SK-N-MC (cell line): ENCODE measurements around the gene EFEMP2.

Source experiments
- EZH2 ChIP-seq: fragments of 200-600 bp; sonication (generic); IDR thresholded peaks from one replicate; pipeline ENCODE4 v1.6.1; 2017; ENCODE audit warnings: antibody characterized with exemption
- FOXP2 ChIP-seq: optimal IDR thresholded peaks from 2 replicates; pipeline ENCODE3; 2011; ENCODE audit warnings: mild to moderate bottlenecking, moderate library complexity; ENCODE audit not compliant: insufficient read depth; ENCODE audit errors: extremely low read length, control extremely low read depth
- POLR2AphosphoS5 ChIP-seq: IDR thresholded peaks from 2 replicates; pipeline ENCODE4 v1.6.1; 2012; ENCODE audit warnings: mild to moderate bottlenecking, low read depth, low read length, borderline replicate concordance

DNA sequence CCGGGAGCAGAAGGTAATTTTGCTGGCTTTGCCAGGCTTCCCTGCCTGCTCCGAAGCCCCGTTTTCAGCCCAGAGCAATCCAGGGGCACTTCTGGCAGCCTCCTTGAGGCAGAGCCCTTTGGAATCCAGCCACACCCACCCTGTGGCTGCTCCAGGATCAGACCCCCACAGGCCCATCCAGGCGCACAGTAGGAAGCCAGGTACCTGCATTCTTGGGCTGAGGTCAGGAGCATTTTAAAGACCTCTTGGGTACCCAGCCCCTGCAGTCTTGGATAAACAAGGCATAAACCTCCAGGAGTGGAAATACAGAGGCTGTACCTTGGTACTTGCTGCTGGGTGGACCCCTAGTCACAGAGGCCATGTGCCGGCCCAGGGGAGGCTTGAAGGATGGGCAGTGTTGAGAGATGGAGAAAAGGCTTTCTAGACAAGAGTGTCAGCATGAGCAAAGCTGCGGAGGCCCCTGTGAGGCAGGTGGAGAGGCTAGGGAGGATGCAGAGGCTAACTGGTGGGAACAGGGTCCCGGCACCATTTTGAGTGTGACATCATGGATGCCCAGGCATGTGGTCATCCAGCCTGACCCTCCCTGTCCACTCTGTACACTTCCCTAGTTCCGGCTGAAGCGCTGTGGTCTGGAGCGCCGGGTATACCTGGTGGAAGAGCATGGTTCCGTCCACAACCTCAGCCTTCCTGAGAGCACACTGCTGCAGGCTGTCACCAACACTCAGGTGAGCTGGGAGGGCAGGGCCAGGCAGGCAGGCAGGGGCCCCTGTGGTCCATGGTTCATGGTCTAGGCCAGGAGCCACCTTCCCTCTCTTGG is 8.5 kb downstream of the EFEMP2 start:
- no peak for TF ChIP-seq EZH2
- TF ChIP-seq POLR2AphosphoS5: no peak
- TF ChIP-seq FOXP2: no peak
